ENCODE measurements around the gene LDLRAD1. TPM values are rescaled to one million over a fixed set of nuclear protein-coding genes. Genes with fewer than 3 reads are reported as not detected.

The LDLRAD1 gene
- total RNA-seq, 1 experiment from 2014 or later, result 0.30 TPM

DNA sequence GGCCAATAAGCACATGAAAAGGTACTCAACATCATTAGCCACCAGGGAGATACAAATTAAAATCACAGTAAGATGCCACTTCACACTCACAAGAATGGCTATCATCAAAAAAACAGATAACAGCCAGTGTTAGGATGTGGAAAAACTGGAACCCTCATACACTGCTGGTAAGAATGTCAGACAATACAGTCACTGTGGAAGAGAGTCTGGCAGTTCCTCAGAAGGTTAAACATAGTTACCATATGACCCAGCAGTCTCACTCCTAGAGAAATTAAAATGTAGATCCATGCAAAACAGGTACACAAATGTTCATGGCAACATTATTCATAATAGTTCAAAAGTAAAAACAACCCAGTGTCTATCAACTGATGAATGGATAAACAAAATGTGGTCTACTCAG lies 33.3 kb downstream of the LDLRAD1 start:
- Histone ChIP-seq H3K27me3 (ENCODE audit: insufficient read depth, low read length) (no peaks in the 10 kb centered on the region), H2AFZ (ENCODE audit: low read depth, low read length, poor library complexity, severe bottlenecking) (no peak overlapping the region), H3K9me2 (ENCODE audit: insufficient read depth) (no peaks in the 10 kb centered on the region), H3K9me3 (ENCODE audit: control insufficient read depth in 1 of 2, insufficient read depth in 1 of 2, low read depth in 1 of 2, low read length in 2 of 2) (no peaks in the 10 kb centered on the region), H4K20me1 (ENCODE audit: insufficient read depth) (no peaks in the 10 kb centered on the region), H3K9ac (ENCODE audit: low read length) (no peak overlapping the region), H3K27ac (ENCODE audit: low read depth, low read length) (no peak overlapping the region), H3K36me3 (ENCODE audit: control insufficient read depth in 1 of 2, insufficient read depth in 2 of 2, low read length in 2 of 2) (no peaks in the 10 kb centered on the region), H3K4me2 (ENCODE audit: low read length) (no peak overlapping the region), H3K4me1 (ENCODE audit: control insufficient read depth in 1 of 2, insufficient read depth in 2 of 2, low read length in 2 of 2) (peaks cover 7% of the 10 kb centered on the region in 2 experiments; a peak in 3 of 4 replicates), H3K4me3 (replicated peaks in 1 of 2; ENCODE audit: low read depth in 1 of 2, low read length in 2 of 2) (no peak overlapping the region), H3K79me2 (ENCODE audit: insufficient read depth, low read length) (no peaks in the 10 kb centered on the region)
- TF ChIP-seq ZFX (IDR thresholded peaks at IDR 0.05) (no peak), RAD21 (IDR thresholded peaks at IDR 0.05; ENCODE audit: low read depth) (no peak), TCF7L2 (IDR thresholded peaks at IDR 0.05; ENCODE audit: borderline replicate concordance, extremely low read depth, insufficient read depth, insufficient read length) (no peak), SIN3A (IDR thresholded peaks at IDR 0.05; ENCODE audit: low read depth) (no peak), SP1 (IDR thresholded peaks at IDR 0.05; ENCODE audit: low read depth) (no peak), POLR2AphosphoS5 (IDR thresholded peaks at IDR 0.05; ENCODE audit: low read depth, low read length) (no peak), ELF1 (IDR thresholded peaks at IDR 0.05; ENCODE audit: borderline replicate concordance, low read depth) (no peak), JUND (IDR thresholded peaks at IDR 0.05) (no peak), FOSL1 (IDR thresholded peaks at IDR 0.05; ENCODE audit: low read depth) (no peak), CBX3 (IDR thresholded peaks at IDR 0.05; ENCODE audit: low read depth) (no peak), EZH2 (IDR thresholded peaks at IDR 0.05) (no peak), ZNF274 (IDR thresholded peaks at IDR 0.05; ENCODE audit: low read depth, low read length) (no peak)
- TF ChIP-seq, protein P1, sequence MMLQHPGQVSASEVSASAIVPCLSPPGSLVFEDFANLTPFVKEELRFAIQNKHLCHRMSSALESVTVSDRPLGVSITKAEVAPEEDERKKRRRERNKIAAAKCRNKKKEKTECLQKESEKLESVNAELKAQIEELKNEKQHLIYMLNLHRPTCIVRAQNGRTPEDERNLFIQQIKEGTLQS (IDR thresholded peaks at IDR 0.05), result no peak
- TF ChIP-seq, protein P2, sequence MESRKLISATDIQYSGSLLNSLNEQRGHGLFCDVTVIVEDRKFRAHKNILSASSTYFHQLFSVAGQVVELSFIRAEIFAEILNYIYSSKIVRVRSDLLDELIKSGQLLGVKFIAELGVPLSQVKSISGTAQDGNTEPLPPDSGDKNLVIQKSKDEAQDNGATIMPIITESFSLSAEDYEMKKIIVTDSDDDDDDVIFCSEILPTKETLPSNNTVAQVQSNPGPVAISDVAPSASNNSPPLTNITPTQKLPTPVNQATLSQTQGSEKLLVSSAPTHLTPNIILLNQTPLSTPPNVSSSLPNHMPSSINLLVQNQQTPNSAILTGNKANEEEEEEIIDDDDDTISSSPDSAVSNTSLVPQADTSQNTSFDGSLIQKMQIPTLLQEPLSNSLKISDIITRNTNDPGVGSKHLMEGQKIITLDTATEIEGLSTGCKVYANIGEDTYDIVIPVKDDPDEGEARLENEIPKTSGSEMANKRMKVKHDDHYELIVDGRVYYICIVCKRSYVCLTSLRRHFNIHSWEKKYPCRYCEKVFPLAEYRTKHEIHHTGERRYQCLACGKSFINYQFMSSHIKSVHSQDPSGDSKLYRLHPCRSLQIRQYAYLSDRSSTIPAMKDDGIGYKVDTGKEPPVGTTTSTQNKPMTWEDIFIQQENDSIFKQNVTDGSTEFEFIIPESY (IDR thresholded peaks at IDR 0.05; ENCODE audit: extremely low read depth, insufficient replicate concordance, low read length), result no peak
- TF ChIP-seq, protein P3, sequence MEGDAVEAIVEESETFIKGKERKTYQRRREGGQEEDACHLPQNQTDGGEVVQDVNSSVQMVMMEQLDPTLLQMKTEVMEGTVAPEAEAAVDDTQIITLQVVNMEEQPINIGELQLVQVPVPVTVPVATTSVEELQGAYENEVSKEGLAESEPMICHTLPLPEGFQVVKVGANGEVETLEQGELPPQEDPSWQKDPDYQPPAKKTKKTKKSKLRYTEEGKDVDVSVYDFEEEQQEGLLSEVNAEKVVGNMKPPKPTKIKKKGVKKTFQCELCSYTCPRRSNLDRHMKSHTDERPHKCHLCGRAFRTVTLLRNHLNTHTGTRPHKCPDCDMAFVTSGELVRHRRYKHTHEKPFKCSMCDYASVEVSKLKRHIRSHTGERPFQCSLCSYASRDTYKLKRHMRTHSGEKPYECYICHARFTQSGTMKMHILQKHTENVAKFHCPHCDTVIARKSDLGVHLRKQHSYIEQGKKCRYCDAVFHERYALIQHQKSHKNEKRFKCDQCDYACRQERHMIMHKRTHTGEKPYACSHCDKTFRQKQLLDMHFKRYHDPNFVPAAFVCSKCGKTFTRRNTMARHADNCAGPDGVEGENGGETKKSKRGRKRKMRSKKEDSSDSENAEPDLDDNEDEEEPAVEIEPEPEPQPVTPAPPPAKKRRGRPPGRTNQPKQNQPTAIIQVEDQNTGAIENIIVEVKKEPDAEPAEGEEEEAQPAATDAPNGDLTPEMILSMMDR (IDR thresholded peaks at IDR 0.05 in 2 of 3, conservative IDR thresholded peaks at IDR 0.05 in 1 of 3; ENCODE audit: borderline replicate concordance in 1 of 3, insufficient read depth in 1 of 3, low read depth in 2 of 3, low read length in 2 of 3), result no peak
- TF ChIP-seq, protein P4, sequence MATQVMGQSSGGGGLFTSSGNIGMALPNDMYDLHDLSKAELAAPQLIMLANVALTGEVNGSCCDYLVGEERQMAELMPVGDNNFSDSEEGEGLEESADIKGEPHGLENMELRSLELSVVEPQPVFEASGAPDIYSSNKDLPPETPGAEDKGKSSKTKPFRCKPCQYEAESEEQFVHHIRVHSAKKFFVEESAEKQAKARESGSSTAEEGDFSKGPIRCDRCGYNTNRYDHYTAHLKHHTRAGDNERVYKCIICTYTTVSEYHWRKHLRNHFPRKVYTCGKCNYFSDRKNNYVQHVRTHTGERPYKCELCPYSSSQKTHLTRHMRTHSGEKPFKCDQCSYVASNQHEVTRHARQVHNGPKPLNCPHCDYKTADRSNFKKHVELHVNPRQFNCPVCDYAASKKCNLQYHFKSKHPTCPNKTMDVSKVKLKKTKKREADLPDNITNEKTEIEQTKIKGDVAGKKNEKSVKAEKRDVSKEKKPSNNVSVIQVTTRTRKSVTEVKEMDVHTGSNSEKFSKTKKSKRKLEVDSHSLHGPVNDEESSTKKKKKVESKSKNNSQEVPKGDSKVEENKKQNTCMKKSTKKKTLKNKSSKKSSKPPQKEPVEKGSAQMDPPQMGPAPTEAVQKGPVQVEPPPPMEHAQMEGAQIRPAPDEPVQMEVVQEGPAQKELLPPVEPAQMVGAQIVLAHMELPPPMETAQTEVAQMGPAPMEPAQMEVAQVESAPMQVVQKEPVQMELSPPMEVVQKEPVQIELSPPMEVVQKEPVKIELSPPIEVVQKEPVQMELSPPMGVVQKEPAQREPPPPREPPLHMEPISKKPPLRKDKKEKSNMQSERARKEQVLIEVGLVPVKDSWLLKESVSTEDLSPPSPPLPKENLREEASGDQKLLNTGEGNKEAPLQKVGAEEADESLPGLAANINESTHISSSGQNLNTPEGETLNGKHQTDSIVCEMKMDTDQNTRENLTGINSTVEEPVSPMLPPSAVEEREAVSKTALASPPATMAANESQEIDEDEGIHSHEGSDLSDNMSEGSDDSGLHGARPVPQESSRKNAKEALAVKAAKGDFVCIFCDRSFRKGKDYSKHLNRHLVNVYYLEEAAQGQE (IDR thresholded peaks at IDR 0.05; ENCODE audit: low read depth), result no peak
- intact Hi-C loops (cut with micrococcal nuclease), result no loop called here
- ATAC-seq (no peak), DNase-seq (ENCODE audit: low read depth, low spot score) (no peak)
- ChIA-PET POLR2A (no interaction called here), RAD21 (ENCODE audit: low non-redundant PET in 1 of 2, low total read pairs in 2 of 2, uncharacterized antibody in 2 of 2, unreplicated experiment in 2 of 2) (no interaction called here), CTCF (no interaction called here)
- BruUV-seq (replicated peaks), result no TSS peak

Data from HCT116 (cell line).